Stimulated activated CD4-positive, alpha-beta T cell treated with anti-CD3 and anti-CD28 coated beads, Interleukin-4, amount 100 ng/mL, for 1 hour (primary cell): ENCODE data around the gene MAGEC2.

Experiments used
- DNase-seq: peaks from one replicate; pipeline ENCODE4 v3.0.0-alpha.2; 2020

Gene MAGEC2

GRCh38 chrX:142204522-142205433 is at the start of gene MAGEC2:
Gene MAGEC2, minus strand, starts transcription at chrX:142205290. Its CDS starts 1,303 bp downstream, at chrX:142203987.
- DNase-seq, result no peak

GRCh38 chrX:142251680-142252079 is 46.6 kb upstream of the MAGEC2 start:
- no peak for DNase-seq

- no peak for DNase-seq
Observed at GRCh38 chrX:142251202-142251601, 46.1 kb upstream of the MAGEC2 start.

GRCh38 chrX:142250502-142250901 is 45.4 kb upstream of the MAGEC2 start:
- DNase-seq, result no peak

GRCh38 chrX:142249721-142250120 is 44.6 kb upstream of the MAGEC2 start:
- DNase-seq, result no peak

GRCh38 chrX:142244568-142244967 is 39.5 kb upstream of the MAGEC2 start:
- no peak for DNase-seq

- DNase-seq, result no peak
Observed at GRCh38 chrX:142238536-142238935, 33.4 kb upstream of the MAGEC2 start.

GRCh38 chrX:142233400-142233799 is 28.3 kb upstream of the MAGEC2 start:
- DNase-seq, result no peak

- no peak for DNase-seq
Observed at GRCh38 chrX:142214081-142214480, 9.0 kb upstream of the MAGEC2 start.

GRCh38 chrX:142201113-142201512 is 4.0 kb downstream of the MAGEC2 start:
- DNase-seq, result no peak

- DNase-seq, result no peak
Observed at GRCh38 chrX:142186103-142186502, 19.0 kb downstream of the MAGEC2 start.

GRCh38 chrX:142184756-142185602 is 20.1 kb downstream of the MAGEC2 start:
- no peak for DNase-seq

GRCh38 chrX:142156567-142156966 is 48.5 kb downstream of the MAGEC2 start:
- no peak for DNase-seq
